GM21447 (cell line): Measurements from ENCODE around the gene MYRFL.

ENCODE experiments used
- ATAC-seq: cut with Tn5 transposase; IDR thresholded peaks from one replicate; pipeline ENCODE4 v1.9.1; 2021; ENCODE audit not compliant: unreplicated experiment

Gene MYRFL

GRCh38 chr12:69929531-69929930, 104.5 kb downstream of the MYRFL start:
- no peak for ATAC-seq

GRCh38 chr12:69931569-69931968, 106.5 kb downstream of the MYRFL start:
- ATAC-seq, result no peak

GRCh38 chr12:69932154-69932553, 107.1 kb downstream of the MYRFL start:
- ATAC-seq, result no peak

- ATAC-seq, result peak; percentile 69
Observed at GRCh38 chr12:69932676-69933552, 107.9 kb downstream of the MYRFL start.

- ATAC-seq, result no peak
Observed at GRCh38 chr12:69934011-69934410, 109.0 kb downstream of the MYRFL start.

- no peak for ATAC-seq
Observed at GRCh38 chr12:69935651-69936100, 110.6 kb downstream of the MYRFL start.

- no peak for ATAC-seq
Observed at GRCh38 chr12:69936214-69936731, 111.2 kb downstream of the MYRFL start.

GRCh38 chr12:69936766-69937165, 111.7 kb downstream of the MYRFL start:
- ATAC-seq, result no peak

- no peak for ATAC-seq
Observed at GRCh38 chr12:69947123-69947522, 122.1 kb downstream of the MYRFL start.

- ATAC-seq, result no peak
Observed at GRCh38 chr12:69947897-69948296, 122.9 kb downstream of the MYRFL start.

- ATAC-seq, result no peak
Observed at GRCh38 chr12:69948851-69949250, 123.8 kb downstream of the MYRFL start.

- ATAC-seq, result no peak
Observed at GRCh38 chr12:69949311-69950002, 124.4 kb downstream of the MYRFL start.

GRCh38 chr12:69951108-69951507, 126.1 kb downstream of the MYRFL start:
- no peak for ATAC-seq

GRCh38 chr12:69952890-69953289, 127.9 kb downstream of the MYRFL start:
- ATAC-seq, result no peak

- ATAC-seq, result no peak
Observed at GRCh38 chr12:69961246-69961645, 136.2 kb downstream of the MYRFL start.

GRCh38 chr12:69966409-69966808, 141.4 kb downstream of the MYRFL start:
- ATAC-seq, result no peak

GRCh38 chr12:69966839-69967238, 141.8 kb downstream of the MYRFL start:
- ATAC-seq, result no peak

GRCh38 chr12:69969011-69969410, 144.0 kb downstream of the MYRFL start:
- ATAC-seq, result no peak

GRCh38 chr12:69972136-69972535, 147.1 kb downstream of the MYRFL start:
- no peak for ATAC-seq

GRCh38 chr12:69978020-69978419, 153.0 kb downstream of the MYRFL start:
- no peak for ATAC-seq

GRCh38 chr12:69981881-69982475, 157.0 kb downstream of the MYRFL start:
- no peak for ATAC-seq

GRCh38 chr12:69984241-69984640, 159.2 kb downstream of the MYRFL start:
- no peak for ATAC-seq
